WTC11 (cell line): ENCODE data around the gene STAT1. TPM values are rescaled to one million over a fixed set of nuclear protein-coding genes. Genes with fewer than 3 reads are reported as not detected.

Source experiments
- ATAC-seq: fragments of 200-7000 bp; cut with Tn5 transposase; 2 replicates; pipeline ENCODE4 v1.10.0; 2021; ENCODE audit warnings: mild to moderate bottlenecking, moderate library complexity
- CTCF ChIA-PET: fragments of 300-600 bp; sonication (Branson Sonifier 250); formaldehyde crosslinking; loops from one replicate; lab custom pipeline; 2021; ENCODE audit warnings: antibody characterized with exemption; lab: Charles Lee
- POLR2A ChIA-PET: fragments of 350-600 bp; sonication (Branson Sonifier 250); formaldehyde crosslinking; loops from one replicate; lab custom pipeline; 2021; ENCODE audit warnings: antibody characterized with exemption; lab: Charles Lee
- DNase-seq: peaks from one replicate; pipeline ENCODE4 v3.0.0; 2021; ENCODE audit warnings: low spot score
- H3K27ac Mint-ChIP-seq: 2 replicates; pipeline ENCODE4 v1.8.0; 2021; ENCODE audit warnings: mixed read lengths
- H3K27me3 Mint-ChIP-seq: 2 replicates; pipeline ENCODE4 v1.8.0; 2021; ENCODE audit warnings: low read depth, mild to moderate bottlenecking, moderate library complexity, mixed read lengths
- H3K36me3 Mint-ChIP-seq: 2 replicates; pipeline ENCODE4 v1.8.0; 2021; ENCODE audit warnings: mixed read lengths
- H3K4me1 Mint-ChIP-seq: 2 replicates; pipeline ENCODE4 v1.8.0; 2022; ENCODE audit warnings: mixed read lengths
- H3K4me3 Mint-ChIP-seq: 2 replicates; pipeline ENCODE4 v1.8.0; 2021; ENCODE audit warnings: mild to moderate bottlenecking, moderate library complexity, mixed read lengths
- H3K9me3 Mint-ChIP-seq: 2 replicates; pipeline ENCODE4 v1.8.0; 2021; ENCODE audit warnings: mixed read lengths
- ATF1 ChIP-seq: sonication (generic); formaldehyde crosslinking; IDR thresholded peaks from 2 replicates; pipeline ENCODE4 v1.8.1; 2023; ENCODE audit warnings: mild to moderate bottlenecking, moderate library complexity, missing genetic modification reagents
- ATF6 ChIP-seq: sonication (generic); formaldehyde crosslinking; IDR thresholded peaks from 2 replicates; pipeline ENCODE4 v1.8.1; 2023; ENCODE audit warnings: mild to moderate bottlenecking, missing genetic modification reagents
- CREB1 ChIP-seq: sonication (generic); formaldehyde crosslinking; IDR thresholded peaks from 2 replicates; pipeline ENCODE4 v1.8.0; 2023; ENCODE audit warnings: mild to moderate bottlenecking, missing genetic modification reagents
- GTF2I ChIP-seq: fragments of 250-450 bp; sonication (Bioruptor Pico); conservative IDR thresholded peaks from 2 replicates; pipeline ENCODE4 v1.4.0; 2021; ENCODE audit warnings: mild to moderate bottlenecking
- NR1H2 ChIP-seq: sonication (generic); formaldehyde crosslinking; IDR thresholded peaks from 2 replicates; pipeline ENCODE4 v1.9.0; 2021; ENCODE audit warnings: mild to moderate bottlenecking, moderate library complexity, missing genetic modification reagents
- NR2C2 ChIP-seq: sonication (generic); formaldehyde crosslinking; IDR thresholded peaks from 2 replicates; pipeline ENCODE4 v1.8.0; 2022; ENCODE audit warnings: mild to moderate bottlenecking, missing genetic modification reagents
- NR3C1 ChIP-seq: sonication (generic); formaldehyde crosslinking; conservative IDR thresholded peaks from 2 replicates; pipeline ENCODE4 v1.8.1; 2023; ENCODE audit warnings: low read depth, mild to moderate bottlenecking, missing genetic modification reagents
- PRDM15 ChIP-seq: sonication (generic); formaldehyde crosslinking; IDR thresholded peaks from 2 replicates; pipeline ENCODE4 v1.8.0; 2022; ENCODE audit warnings: missing genetic modification reagents
- SMAD4 ChIP-seq: sonication (generic); formaldehyde crosslinking; IDR thresholded peaks from 2 replicates; pipeline ENCODE4 v1.8.0; 2022; ENCODE audit warnings: mild to moderate bottlenecking, missing genetic modification reagents
- SOX15 ChIP-seq: fragments of 250-450 bp; sonication (Bioruptor Pico); IDR thresholded peaks from 2 replicates; pipeline ENCODE4 v1.9.0; 2021; ENCODE audit warnings: mild to moderate bottlenecking
- TEAD1 ChIP-seq: sonication (generic); formaldehyde crosslinking; IDR thresholded peaks from 2 replicates; pipeline ENCODE4 v1.8.0; 2022; ENCODE audit warnings: mild to moderate bottlenecking, missing genetic modification reagents
- TP53 ChIP-seq: sonication (generic); formaldehyde crosslinking; IDR thresholded peaks from 2 replicates; pipeline ENCODE4 v1.8.1; 2023; ENCODE audit warnings: mild to moderate bottlenecking, missing genetic modification reagents
- ZBTB43 ChIP-seq: sonication (generic); formaldehyde crosslinking; IDR thresholded peaks from 2 replicates; pipeline ENCODE4 v1.8.1; 2023; ENCODE audit warnings: mild to moderate bottlenecking, missing genetic modification reagents
- ZMAT4 ChIP-seq: fragments of 250-450 bp; sonication (Bioruptor Pico); IDR thresholded peaks from 2 replicates; pipeline ENCODE4 v1.9.0; 2021; ENCODE audit warnings: mild to moderate bottlenecking
- ZNF263 ChIP-seq: sonication (generic); formaldehyde crosslinking; IDR thresholded peaks from 2 replicates; pipeline ENCODE4 v1.8.1; 2022; ENCODE audit warnings: low read depth, mild to moderate bottlenecking, moderate library complexity, missing genetic modification reagents
- ZNF281 ChIP-seq: sonication (generic); formaldehyde crosslinking; IDR thresholded peaks from 2 replicates; pipeline ENCODE4 v1.8.0; 2023; ENCODE audit warnings: mild to moderate bottlenecking, missing genetic modification reagents
- ZNF416 ChIP-seq: fragments of 250-450 bp; sonication (Bioruptor Pico); IDR thresholded peaks from 2 replicates; pipeline ENCODE4 v1.9.0; 2021; ENCODE audit warnings: mild to moderate bottlenecking, inconsistent platforms
- total RNA-seq: library from RNA; stranded (reverse); gene quantifications from 3 replicates; pipeline ENCODE4 v1.2.3, GENCODE V29; 2021

The STAT1 gene
- total RNA-seq, 1 experiment from 2014 or later = 36.1 TPM

GRCh38 chr2:191031256-191031655 lies 17.3 kb upstream of the STAT1 start:
- no peak for ATAC-seq
- CTCF ChIA-PET = interaction anchor here (0.6 kb wide), 1 partner anchor 99 kb away, joined by 6 read pairs; no protein-coding TSS in a partner anchor
- Mint-ChIP-seq H3K9me3 (no peaks in the 10 kb centered on the region), H3K4me3 (no peak overlapping the region), H3K27ac (no peak overlapping the region), H3K4me1 (peaks cover 19% of the 10 kb centered on the region), H3K36me3 (no peaks in the 10 kb centered on the region), H3K27me3 (no peaks in the 10 kb centered on the region)
- TF ChIP-seq CREB1 (CRISPR knock-in tag) (no peak), ZNF416 (CRISPR knock-in tag) (no peak), TEAD1 (CRISPR knock-in tag) (no peak), NR3C1 (CRISPR knock-in tag) (no peak), ZNF263 (no peak), ZBTB43 (CRISPR knock-in tag) (no peak), SMAD4 (CRISPR knock-in tag) (no peak), ATF6 (CRISPR knock-in tag) (no peak), PRDM15 (CRISPR knock-in tag) (no peak), TP53 (CRISPR knock-in tag) (no peak), ZMAT4 (CRISPR knock-in tag) (no peak), SOX15 (CRISPR knock-in tag) (no peak), NR2C2 (CRISPR knock-in tag) (no peak), NR1H2 (no peak), GTF2I (no peak), ATF1 (CRISPR knock-in tag) (no peak), ZNF281 (CRISPR knock-in tag) (no peak)
- no peak for DNase-seq
- POLR2A ChIA-PET = no interaction called here
